GM19043 (cell line): ENCODE data around the gene TCN1.

Experiments used
- ATAC-seq: cut with Tn5 transposase; IDR thresholded peaks from one replicate; pipeline ENCODE4 v1.9.1; 2021; ENCODE audit warnings: low read depth; ENCODE audit not compliant: unreplicated experiment

Gene TCN1

DNA sequence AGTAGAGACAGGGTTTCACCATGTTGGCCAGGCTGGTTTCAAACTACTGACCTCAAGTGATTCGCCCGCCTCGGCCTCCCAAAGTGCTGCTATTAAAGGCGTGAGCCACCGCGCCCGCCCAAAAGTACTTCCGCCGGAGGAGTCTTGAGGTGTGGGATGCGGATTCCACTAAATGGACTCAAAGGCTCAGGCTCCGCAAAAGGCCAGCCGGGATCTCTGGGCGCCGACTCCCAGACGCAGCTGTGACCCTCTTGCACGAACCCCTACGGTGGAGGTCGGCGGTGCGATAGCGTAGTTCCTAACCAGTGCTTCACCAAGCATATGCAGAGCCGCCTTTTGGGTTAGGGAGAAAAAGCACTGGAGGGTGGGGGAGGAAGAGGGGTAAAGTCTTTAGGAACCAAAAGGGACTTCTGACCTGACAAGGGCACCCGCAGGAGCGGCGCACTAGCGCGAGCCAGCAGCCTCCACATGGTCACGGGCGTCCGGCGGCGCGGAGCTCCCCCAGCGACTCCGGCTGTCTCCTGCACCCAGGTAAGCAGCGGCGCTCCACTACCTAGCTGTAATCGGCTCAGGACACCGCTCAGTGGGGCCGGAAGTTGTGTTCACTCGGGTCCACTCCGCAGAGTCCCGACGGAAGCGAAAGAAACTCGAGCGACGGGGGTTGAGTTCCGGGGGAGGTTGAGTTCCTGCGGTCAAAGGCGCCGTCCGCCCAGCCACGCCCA is 55.9 kb downstream of the TCN1 start, which contains the start of gene MRPL16:
TSS of gene MRPL16 (minus strand) at position 590 of the 722 bp plus-strand sequence. CDS start at position 470, 120 bp downstream.
- peak; percentile 97 for ATAC-seq

DNA sequence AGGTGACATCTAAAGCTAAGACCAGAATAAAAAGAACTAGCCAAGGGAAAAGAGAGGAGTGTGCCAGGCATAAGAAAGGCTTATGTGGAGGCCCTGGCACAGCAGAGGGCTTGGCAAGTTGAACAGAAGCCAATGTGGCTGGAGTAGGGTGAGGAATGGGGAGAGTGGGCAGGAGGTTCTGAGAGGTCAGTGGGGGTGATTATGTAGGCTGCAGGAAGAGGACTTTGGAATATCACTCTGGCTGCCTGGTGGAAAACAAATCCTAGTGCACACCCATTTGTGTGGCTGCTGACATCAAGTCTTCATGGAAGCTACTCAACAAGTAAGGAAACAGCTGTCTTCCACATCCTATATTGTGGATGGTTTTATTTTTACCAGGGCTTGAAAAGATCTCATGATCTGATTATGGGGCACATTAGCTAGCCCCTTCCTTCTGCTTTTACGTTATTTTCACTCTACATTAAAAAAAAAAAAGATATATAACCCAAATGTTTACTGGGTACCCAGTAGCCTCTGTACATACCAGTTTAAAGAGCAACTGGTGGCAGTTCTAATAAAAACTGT is 59.2 kb downstream of the TCN1 start:
- no peak for ATAC-seq

- ATAC-seq: no peak
These were observed 62.2 kb downstream of the TCN1 start for GRCh38 chr11:59804061-59804460.
